Left lung (tissue), 10 donors: ENCODE measurements around the gene TMEM39A. TPM values are rescaled to one million over a fixed set of nuclear protein-coding genes. Genes with fewer than 3 reads are reported as not detected.

ENCODE experiments used
- ATAC-seq: fragments of 200-7000 bp; cut with Tn5 transposase; one replicate; pipeline ENCODE4 v1.9.1; 2020; ENCODE audit warnings: moderate library complexity
- DNase-seq, 4 donors: peaks; one replicate each; pipeline ENCODE4 v3.0.0-alpha.2; 2013 to 2020
- H3K27ac ChIP-seq, 2 donors: fragments of 200-600 bp; sonication (generic) in 1 of 2; one replicate each; pipeline versions ENCODE4 v1.5.0 to v1.8.0; 2020 to 2021
- H3K27me3 ChIP-seq, 2 donors: fragments of 200-600 bp; sonication (generic) in 1 of 2; one replicate each; pipeline versions ENCODE4 v1.5.0 to v1.8.0; 2020 to 2021
- H3K36me3 ChIP-seq, 2 donors: fragments of 200-600 bp; sonication (generic) in 1 of 2; one replicate each; pipeline versions ENCODE4 v1.5.0 to v1.8.0; 2020 to 2021
- H3K4me1 ChIP-seq, 2 donors: fragments of 200-600 bp; one replicate each; pipeline ENCODE4 v1.8.0; 2021
- H3K4me3 ChIP-seq, 2 donors: fragments of 200-600 bp; sonication (generic) in 1 of 2; one replicate each; pipeline versions ENCODE4 v1.5.0 to v1.8.0; 2020 to 2021; ENCODE audit warnings: mild to moderate bottlenecking in 1 of 2
- H3K9me3 ChIP-seq, 2 donors: fragments of 200-600 bp; sonication (generic) in 1 of 2; one replicate each; pipeline versions ENCODE4 v1.5.0 to v1.8.0; 2020 to 2021
- intact Hi-C, 2 donors: fragments of 100-400 bp; cut with DNase I; formaldehyde crosslinking; loops; one replicate each; pipeline versions ENCODE4 v1.11.2 to v1.14.2; 2022
- polyA plus RNA-seq, 6 donors: library from polyadenylated mRNA; unstranded; fragments of 120-200 nt; gene quantifications; one replicate each; pipeline ENCODE4 v1.2.1, GENCODE V29; 2013; ENCODE audit not compliant: insufficient read length in 6 of 6
- total RNA-seq, 2 donors: library from RNA; stranded (reverse); fragmentation: NEBNext Ultra II Directional; extraction: Animal tissue kit (Norgen Biotek cat#: 25700); gene quantifications; one replicate each; pipeline ENCODE4 v1.2.1, GENCODE V29; 2021
- TF ChIP-seq, protein P1 (sequence below), 2 donors: fragments of 200-600 bp; sonication (generic) in 1 of 2; IDR thresholded peaks; one replicate each; pipeline versions ENCODE4 v1.5.0 to v1.8.0; 2021; ENCODE audit warnings: antibody characterized with exemption in 2 of 2
- donor health status: DM: no; HTN: yes; CAD: no.
- donor health status: DM: no; HTN: no; CAD: no.

The TMEM39A gene
- total and polyA plus RNA-seq, 8 donors: 56.6 to 78.5 (median 66.3) TPM

DNA sequence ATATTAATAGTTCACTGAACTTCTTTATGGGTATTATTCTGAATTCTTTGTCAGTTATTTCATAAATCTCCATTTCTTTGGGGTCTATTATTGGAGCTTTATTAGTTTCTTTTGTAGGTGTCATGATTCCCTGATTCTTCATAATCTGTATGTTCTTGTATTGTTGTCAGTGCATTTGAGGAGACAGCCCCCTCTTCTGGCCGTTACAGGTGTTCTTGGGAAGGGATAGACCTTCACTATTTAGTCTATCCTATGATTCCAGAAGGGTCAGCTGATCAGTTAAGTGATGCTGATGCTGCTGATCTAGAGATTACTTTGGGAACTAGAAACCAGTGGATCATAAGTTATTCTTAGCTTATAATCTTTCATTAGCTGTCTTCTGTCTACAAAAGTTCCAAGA, 34.9 kb downstream of the TMEM39A start:
- ATAC-seq (no peak), DNase-seq (no peak)
- Histone ChIP-seq H3K36me3 (peaks cover 0 to 58% of the 10 kb centered on the region in 2 donors), H3K4me3 (no peak overlapping the region), H3K4me1 (peaks cover 0 to 7% of the 10 kb centered on the region in 2 donors), H3K9me3 (peaks cover 0 to 48% of the 10 kb centered on the region in 2 donors), H3K27me3 (no peaks in the 10 kb centered on the region), H3K27ac (no peak overlapping the region)
- intact Hi-C loops: no loop called here
- TF ChIP-seq, protein P1, sequence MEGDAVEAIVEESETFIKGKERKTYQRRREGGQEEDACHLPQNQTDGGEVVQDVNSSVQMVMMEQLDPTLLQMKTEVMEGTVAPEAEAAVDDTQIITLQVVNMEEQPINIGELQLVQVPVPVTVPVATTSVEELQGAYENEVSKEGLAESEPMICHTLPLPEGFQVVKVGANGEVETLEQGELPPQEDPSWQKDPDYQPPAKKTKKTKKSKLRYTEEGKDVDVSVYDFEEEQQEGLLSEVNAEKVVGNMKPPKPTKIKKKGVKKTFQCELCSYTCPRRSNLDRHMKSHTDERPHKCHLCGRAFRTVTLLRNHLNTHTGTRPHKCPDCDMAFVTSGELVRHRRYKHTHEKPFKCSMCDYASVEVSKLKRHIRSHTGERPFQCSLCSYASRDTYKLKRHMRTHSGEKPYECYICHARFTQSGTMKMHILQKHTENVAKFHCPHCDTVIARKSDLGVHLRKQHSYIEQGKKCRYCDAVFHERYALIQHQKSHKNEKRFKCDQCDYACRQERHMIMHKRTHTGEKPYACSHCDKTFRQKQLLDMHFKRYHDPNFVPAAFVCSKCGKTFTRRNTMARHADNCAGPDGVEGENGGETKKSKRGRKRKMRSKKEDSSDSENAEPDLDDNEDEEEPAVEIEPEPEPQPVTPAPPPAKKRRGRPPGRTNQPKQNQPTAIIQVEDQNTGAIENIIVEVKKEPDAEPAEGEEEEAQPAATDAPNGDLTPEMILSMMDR (IDR thresholded peaks at IDR 0.05): no peak

DNA sequence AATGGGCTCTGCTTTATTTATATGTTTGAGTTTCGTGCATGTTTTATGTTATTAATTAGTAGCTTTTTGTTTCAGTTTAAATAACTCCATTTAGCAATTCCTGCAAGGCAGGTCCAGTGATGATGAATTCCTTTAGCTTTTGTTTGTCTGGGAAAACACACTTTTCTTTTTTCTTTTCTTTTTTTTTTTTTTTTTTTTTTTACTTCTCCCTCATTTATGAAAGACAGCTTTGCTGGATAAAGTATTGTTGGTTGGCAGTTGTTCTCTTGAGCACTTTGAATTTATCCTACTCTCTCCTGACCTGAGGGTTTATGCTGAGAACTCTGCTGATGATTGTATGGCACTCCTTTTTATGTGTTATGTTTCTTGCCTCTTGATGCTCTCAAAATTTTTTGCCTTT, 35.7 kb downstream of the TMEM39A start:
- H3K4me3 ChIP-seq: no peak overlapping the region
- no peak overlapping the region for H3K27ac ChIP-seq
- TF ChIP-seq, protein P1 (IDR thresholded peaks at IDR 0.05): no peak
- intact Hi-C loops: no loop called here
- H3K27me3 ChIP-seq: no peaks in the 10 kb centered on the region
- H3K4me1 ChIP-seq: no peaks in the 10 kb centered on the region
- ATAC-seq (no peak), DNase-seq (no peak)
- H3K36me3 ChIP-seq: peaks cover 0 to 50% of the 10 kb centered on the region in 2 donors
- peaks cover 0 to 48% of the 10 kb centered on the region in 2 donors for H3K9me3 ChIP-seq

DNA sequence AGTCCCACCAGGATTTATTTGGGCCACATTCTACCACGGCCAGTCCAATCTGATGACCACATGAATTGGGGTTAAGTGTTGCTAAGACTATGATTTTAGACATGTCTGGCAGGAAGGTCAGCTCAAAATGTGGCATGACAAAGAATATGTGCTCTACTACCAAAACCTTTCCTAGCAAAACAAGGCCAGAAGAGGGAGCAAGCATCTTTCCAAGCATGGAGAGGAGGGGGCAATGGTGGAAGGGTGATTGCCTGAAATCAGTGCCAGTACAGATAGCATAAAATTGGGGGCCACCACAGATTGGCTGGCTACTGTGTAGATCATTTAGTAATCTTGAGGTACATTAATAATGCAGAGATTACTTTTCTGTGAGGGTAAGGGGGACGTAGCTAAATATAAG, 43.2 kb downstream of the TMEM39A start:
- Histone ChIP-seq H3K9me3 (peaks cover 0 to 2% of the 10 kb centered on the region in 2 donors), H3K4me3 (no peak overlapping the region), H3K27ac (no peak overlapping the region), H3K4me1 (no peaks in the 10 kb centered on the region), H3K27me3 (no peaks in the 10 kb centered on the region), H3K36me3 (peaks cover 0 to 39% of the 10 kb centered on the region in 2 donors)
- TF ChIP-seq, protein P1 (IDR thresholded peaks at IDR 0.05): no peak
- ATAC-seq (no peak), DNase-seq (no peak)
- intact Hi-C loops: no loop called here

DNA sequence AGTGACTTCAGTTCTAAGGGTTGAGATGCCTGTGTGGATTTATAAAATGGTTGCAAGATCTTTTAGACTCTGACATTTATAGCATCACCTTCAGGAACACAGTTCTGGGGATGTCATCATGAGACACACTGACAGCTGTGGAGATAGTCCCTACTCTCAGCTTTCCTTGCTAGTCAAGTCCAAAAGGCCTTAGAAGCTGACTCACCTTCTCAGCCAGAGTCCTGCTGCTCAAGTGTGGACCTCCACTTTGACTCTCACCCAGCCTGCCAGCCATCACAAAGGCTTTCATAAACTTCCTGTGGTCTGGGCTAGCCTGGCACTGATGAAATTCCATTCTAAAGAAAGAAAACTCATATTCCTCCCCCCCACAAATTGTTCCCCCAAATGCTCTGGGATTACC, 44.8 kb downstream of the TMEM39A start:
- Histone ChIP-seq H3K4me1 (no peaks in the 10 kb centered on the region), H3K9me3 (no peaks in the 10 kb centered on the region), H3K36me3 (peaks cover 0 to 55% of the 10 kb centered on the region in 2 donors), H3K27ac (no peak overlapping the region), H3K4me3 (no peak overlapping the region), H3K27me3 (no peaks in the 10 kb centered on the region)
- TF ChIP-seq, protein P1 (IDR thresholded peaks at IDR 0.05): no peak
- ATAC-seq: no peak
- intact Hi-C loops: no loop called here
- DNase-seq: no peak

DNA sequence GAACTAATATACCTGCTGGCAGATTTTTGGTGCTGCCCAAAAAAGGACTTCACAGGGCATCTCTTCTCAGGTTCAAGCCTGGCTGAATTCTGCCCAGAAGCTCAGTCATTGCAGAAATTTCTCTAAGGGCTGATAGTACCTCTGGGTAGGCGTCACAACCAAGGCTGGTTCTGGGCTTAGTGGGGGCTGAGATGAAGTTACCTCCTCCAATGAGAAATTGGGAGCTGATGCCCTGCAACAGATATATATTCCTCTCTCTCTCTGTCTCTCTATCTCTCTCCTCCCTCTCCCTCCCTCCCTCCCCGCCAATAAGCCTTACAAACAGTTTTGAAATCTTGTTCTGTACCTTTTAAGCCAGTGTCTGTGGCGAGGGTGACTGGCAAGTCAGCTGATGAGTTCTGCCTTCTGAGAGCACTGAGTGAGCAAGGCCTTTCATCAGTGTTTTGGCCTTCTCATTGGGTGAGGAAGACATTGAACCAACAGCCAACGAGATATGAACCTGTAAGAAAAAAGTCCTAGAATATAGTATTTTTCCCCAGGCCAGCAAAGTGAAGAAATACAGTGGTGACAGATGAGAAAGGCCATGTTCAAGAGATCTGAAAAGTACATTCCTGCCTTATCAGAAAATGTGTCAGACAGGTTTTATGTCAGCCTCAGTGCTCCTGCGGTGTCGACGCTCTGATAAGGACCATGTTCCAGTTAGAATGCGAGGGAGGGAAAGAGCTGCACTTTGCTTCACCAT, 45.5 kb downstream of the TMEM39A start:
- Histone ChIP-seq H3K27me3 (no peaks in the 10 kb centered on the region), H3K36me3 (peaks cover 0 to 61% of the 10 kb centered on the region in 2 donors), H3K27ac (no peak overlapping the region), H3K4me3 (no peak overlapping the region), H3K4me1 (no peaks in the 10 kb centered on the region), H3K9me3 (no peaks in the 10 kb centered on the region)
- intact Hi-C loops: no loop called here
- TF ChIP-seq, protein P1 (IDR thresholded peaks at IDR 0.05): no peak
- DNase-seq (no peak), ATAC-seq (no peak)
